ENCODE results near the gene ADNP2.

DNA sequence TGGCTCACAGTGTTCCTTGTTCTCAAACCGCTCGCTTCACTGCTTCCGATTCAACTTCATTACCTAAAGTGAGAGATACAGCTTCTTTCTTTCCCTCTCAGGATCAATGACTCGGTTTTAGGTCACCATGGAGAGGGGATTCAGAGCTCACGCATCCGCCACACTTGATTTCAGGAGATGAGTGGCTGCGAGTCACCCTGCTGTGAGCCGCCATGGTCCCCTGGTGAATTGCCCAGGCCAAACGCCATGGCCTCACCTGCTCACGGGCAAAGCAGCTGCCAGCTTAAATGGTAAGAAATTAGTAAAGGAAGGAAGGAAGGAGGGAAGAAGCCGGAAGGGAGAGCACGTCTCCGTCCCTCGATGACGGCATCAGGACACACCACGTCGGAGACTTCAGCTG, 60.5 kb downstream of the ADNP2 start:
- TF ChIP-seq POLR2A (IDR thresholded peaks at IDR 0.05; ENCODE audit: low read depth, low read length) (no peak), POLR2AphosphoS5 (IDR thresholded peaks at IDR 0.05; ENCODE audit: low read depth, low read length) (no peak)
